Astrocyte (in vitro differentiated cells and primary cell): Measurements from ENCODE around the gene DNAH2. TPM values are rescaled to one million over a fixed set of nuclear protein-coding genes. Genes with fewer than 3 reads are reported as not detected.
A peak's percentile ranks its signal among the peaks of the same experiment; 100 is the strongest.

Source experiments
- DNase-seq: peaks from one replicate; pipeline ENCODE4 v3.0.0-alpha.2; 2010; ENCODE audit warnings: low read depth
- FAIRE-seq: peaks from 2 replicates; lab custom pipeline; 2011; peaks lifted over from hg19 to GRCh38; lab: Jason Lieb, UNC
- H2AFZ ChIP-seq: 2 replicates; pipeline ENCODE4 v1.6.0; 2012; ENCODE audit warnings: low read depth, low read length, inconsistent platforms
- H3K27ac ChIP-seq: 2 replicates; pipeline ENCODE4 v1.5.1; 2011; ENCODE audit warnings: low read depth, low read length, inconsistent platforms
- H3K27me3 ChIP-seq: 2 replicates; pipeline ENCODE4 v1.6.0; 2011; ENCODE audit warnings: low read length, inconsistent platforms; ENCODE audit not compliant: insufficient read depth
- H3K36me3 ChIP-seq: 2 replicates; pipeline ENCODE4 v1.5.1; 2011; ENCODE audit warnings: low read length, inconsistent platforms; ENCODE audit not compliant: insufficient read depth
- H3K4me1 ChIP-seq: 2 replicates; pipeline ENCODE4 v1.5.1; 2011; ENCODE audit warnings: low read length, inconsistent platforms; ENCODE audit not compliant: insufficient read depth
- H3K4me2 ChIP-seq: 2 replicates; pipeline ENCODE4 v1.6.0; 2012; ENCODE audit warnings: low read length, inconsistent platforms
- H3K4me3 ChIP-seq: 2 replicates; pipeline ENCODE4 v1.5.1; 2011; ENCODE audit warnings: low read depth, mild to moderate bottlenecking, low read length, inconsistent platforms; ENCODE audit not compliant: insufficient read depth
- H3K79me2 ChIP-seq: 2 replicates; pipeline ENCODE4 v1.6.0; 2012; ENCODE audit warnings: mild to moderate bottlenecking, low read length, inconsistent platforms; ENCODE audit not compliant: insufficient read depth
- H3K9ac ChIP-seq: 2 replicates; pipeline ENCODE4 v1.6.0; 2012; ENCODE audit warnings: mild to moderate bottlenecking, low read length, inconsistent platforms
- H3K9me3 ChIP-seq: 2 replicates; pipeline ENCODE4 v1.5.1; 2012; ENCODE audit warnings: low read depth, mild to moderate bottlenecking, low read length, inconsistent platforms; ENCODE audit not compliant: insufficient read depth
- H4K20me1 ChIP-seq: 2 replicates; pipeline ENCODE4 v1.6.0; 2012; ENCODE audit warnings: low read length, inconsistent platforms; ENCODE audit not compliant: insufficient read depth
- H3K27ac Mint-ChIP-seq: one replicate; pipeline ENCODE4 v1.8.0; 2021; ENCODE audit warnings: mild to moderate bottlenecking, mixed read lengths; ENCODE audit not compliant: unreplicated experiment
- H3K27me3 Mint-ChIP-seq: one replicate; pipeline ENCODE4 v1.8.0; 2021; ENCODE audit warnings: low read depth, mixed read lengths; ENCODE audit not compliant: unreplicated experiment
- H3K36me3 Mint-ChIP-seq: one replicate; pipeline ENCODE4 v1.8.0; 2021; ENCODE audit warnings: low read depth, mixed read lengths; ENCODE audit not compliant: unreplicated experiment
- H3K4me1 Mint-ChIP-seq: one replicate; pipeline ENCODE4 v1.8.0; 2021; ENCODE audit warnings: low read depth, mixed read lengths; ENCODE audit not compliant: unreplicated experiment
- H3K4me3 Mint-ChIP-seq: one replicate; pipeline ENCODE4 v1.8.0; 2021; ENCODE audit warnings: mild to moderate bottlenecking, moderate library complexity, mixed read lengths; ENCODE audit not compliant: unreplicated experiment
- H3K9me3 Mint-ChIP-seq: one replicate; pipeline ENCODE4 v1.8.0; 2021; ENCODE audit warnings: mild to moderate bottlenecking, mixed read lengths; ENCODE audit not compliant: unreplicated experiment
- EZH2 ChIP-seq: IDR thresholded peaks from 2 replicates; pipeline ENCODE4 v1.6.1; 2012; ENCODE audit warnings: mild to moderate bottlenecking, low read length, inconsistent platforms; ENCODE audit not compliant: insufficient read depth
- total RNA-seq: library from RNA; stranded (reverse); gene quantifications from 2 replicates; pipeline ENCODE4 v1.2.1, GENCODE V29; 2021
- TF ChIP-seq, protein P1 (sequence below): IDR thresholded peaks from 2 replicates; pipeline ENCODE4 v1.5.1; 2011; ENCODE audit warnings: low read depth, mild to moderate bottlenecking, inconsistent platforms, low read length, moderate library complexity; ENCODE audit not compliant: insufficient read depth

Gene DNAH2
- total RNA-seq, 1 donor from 2014 or later = 0.11 TPM

DNA sequence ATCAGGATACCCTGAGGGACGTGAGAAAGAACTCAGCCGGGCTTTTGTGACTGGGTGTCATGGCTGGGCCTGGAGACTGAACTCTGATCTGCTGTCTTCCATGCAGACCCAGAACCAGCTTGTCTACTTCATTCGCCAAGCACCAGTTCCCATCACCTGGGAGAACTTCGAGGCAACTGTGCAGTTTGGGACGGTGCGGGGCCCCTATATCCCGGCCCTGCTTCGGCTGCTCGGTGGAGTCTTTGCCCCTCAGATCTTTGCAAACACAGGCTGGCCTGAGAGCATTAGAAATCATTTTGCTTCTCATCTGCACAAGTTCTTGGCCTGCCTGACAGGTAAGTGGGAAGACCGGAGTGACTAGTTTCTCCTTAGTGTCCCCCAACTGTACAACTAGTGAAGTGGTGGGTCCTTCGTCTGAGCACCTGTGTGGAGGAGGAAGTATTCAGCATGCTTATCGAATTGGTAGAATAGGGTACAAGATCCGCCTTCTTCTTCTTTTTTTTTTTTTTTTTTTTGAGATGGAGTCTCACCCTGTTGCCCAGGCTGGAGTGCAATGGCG lies 15.5 kb downstream of the DNAH2 start:
- no peak overlapping the region for H2AFZ ChIP-seq
- no peak for FAIRE-seq
- no peak for DNase-seq
- no peaks in the 10 kb centered on the region for H3K79me2 ChIP-seq
- H3K27me3 Mint-ChIP-seq = peaks cover 38% of the 10 kb centered on the region
- no peaks in the 10 kb centered on the region for H3K4me1 ChIP-seq
- no peak overlapping the region for H3K27ac ChIP-seq
- no peaks in the 10 kb centered on the region for H3K9me3 ChIP-seq
- H3K4me3 Mint-ChIP-seq = peak overlapping the region; percentile 12
- no peak overlapping the region for H3K27ac Mint-ChIP-seq
- H3K4me3 ChIP-seq = no peak overlapping the region
- no peaks in the 10 kb centered on the region for H3K36me3 Mint-ChIP-seq
- H3K4me1 Mint-ChIP-seq = no peaks in the 10 kb centered on the region
- no peak overlapping the region for H3K4me2 ChIP-seq
- H3K9me3 Mint-ChIP-seq = no peaks in the 10 kb centered on the region
- no peaks in the 10 kb centered on the region for H3K36me3 ChIP-seq
- H3K27me3 ChIP-seq = peaks cover 20% of the 10 kb centered on the region
- H3K9ac ChIP-seq = no peak overlapping the region
- TF ChIP-seq, protein P1, sequence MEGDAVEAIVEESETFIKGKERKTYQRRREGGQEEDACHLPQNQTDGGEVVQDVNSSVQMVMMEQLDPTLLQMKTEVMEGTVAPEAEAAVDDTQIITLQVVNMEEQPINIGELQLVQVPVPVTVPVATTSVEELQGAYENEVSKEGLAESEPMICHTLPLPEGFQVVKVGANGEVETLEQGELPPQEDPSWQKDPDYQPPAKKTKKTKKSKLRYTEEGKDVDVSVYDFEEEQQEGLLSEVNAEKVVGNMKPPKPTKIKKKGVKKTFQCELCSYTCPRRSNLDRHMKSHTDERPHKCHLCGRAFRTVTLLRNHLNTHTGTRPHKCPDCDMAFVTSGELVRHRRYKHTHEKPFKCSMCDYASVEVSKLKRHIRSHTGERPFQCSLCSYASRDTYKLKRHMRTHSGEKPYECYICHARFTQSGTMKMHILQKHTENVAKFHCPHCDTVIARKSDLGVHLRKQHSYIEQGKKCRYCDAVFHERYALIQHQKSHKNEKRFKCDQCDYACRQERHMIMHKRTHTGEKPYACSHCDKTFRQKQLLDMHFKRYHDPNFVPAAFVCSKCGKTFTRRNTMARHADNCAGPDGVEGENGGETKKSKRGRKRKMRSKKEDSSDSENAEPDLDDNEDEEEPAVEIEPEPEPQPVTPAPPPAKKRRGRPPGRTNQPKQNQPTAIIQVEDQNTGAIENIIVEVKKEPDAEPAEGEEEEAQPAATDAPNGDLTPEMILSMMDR = no peak
- TF ChIP-seq EZH2 = no peak
- H4K20me1 ChIP-seq = no peaks in the 10 kb centered on the region

DNA sequence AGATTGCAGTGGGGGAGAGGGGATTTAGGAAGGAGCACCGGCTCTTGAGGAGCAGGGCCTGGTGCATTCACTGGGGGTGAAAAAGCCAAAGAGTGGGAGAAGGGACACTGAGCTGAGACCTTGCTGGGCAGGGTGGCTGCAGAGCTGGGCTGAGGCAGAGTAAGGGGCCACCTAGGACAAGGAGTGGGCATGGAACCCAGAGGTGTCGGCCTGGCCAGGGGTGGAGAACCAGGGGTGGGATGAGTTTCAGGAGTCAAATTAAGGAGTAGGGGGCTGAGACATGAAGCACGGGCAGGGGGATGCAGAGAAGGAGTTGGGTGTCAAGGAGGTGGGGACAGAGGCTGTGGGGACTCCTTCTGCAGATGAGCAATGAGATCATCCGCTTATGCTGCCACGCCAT lies 20.1 kb downstream of the DNAH2 start:
- no peak for TF ChIP-seq EZH2
- Mint-ChIP-seq H3K4me1 (no peaks in the 10 kb centered on the region), H3K36me3 (no peaks in the 10 kb centered on the region), H3K9me3 (no peaks in the 10 kb centered on the region), H3K4me3 (no peak overlapping the region), H3K27me3 (peaks cover 60% of the 10 kb centered on the region), H3K27ac (no peak overlapping the region)
- H3K4me2 ChIP-seq = no peak overlapping the region
- FAIRE-seq = no peak
- no peaks in the 10 kb centered on the region for H3K9me3 ChIP-seq
- H3K27me3 ChIP-seq = peaks cover 21% of the 10 kb centered on the region
- no peak overlapping the region for H3K9ac ChIP-seq
- H3K79me2 ChIP-seq = no peaks in the 10 kb centered on the region
- H3K4me3 ChIP-seq = no peak overlapping the region
- no peak overlapping the region for H2AFZ ChIP-seq
- H3K36me3 ChIP-seq = no peaks in the 10 kb centered on the region
- H4K20me1 ChIP-seq = no peaks in the 10 kb centered on the region
- H3K27ac ChIP-seq = no peak overlapping the region
- no peak for DNase-seq
- no peaks in the 10 kb centered on the region for H3K4me1 ChIP-seq

DNA sequence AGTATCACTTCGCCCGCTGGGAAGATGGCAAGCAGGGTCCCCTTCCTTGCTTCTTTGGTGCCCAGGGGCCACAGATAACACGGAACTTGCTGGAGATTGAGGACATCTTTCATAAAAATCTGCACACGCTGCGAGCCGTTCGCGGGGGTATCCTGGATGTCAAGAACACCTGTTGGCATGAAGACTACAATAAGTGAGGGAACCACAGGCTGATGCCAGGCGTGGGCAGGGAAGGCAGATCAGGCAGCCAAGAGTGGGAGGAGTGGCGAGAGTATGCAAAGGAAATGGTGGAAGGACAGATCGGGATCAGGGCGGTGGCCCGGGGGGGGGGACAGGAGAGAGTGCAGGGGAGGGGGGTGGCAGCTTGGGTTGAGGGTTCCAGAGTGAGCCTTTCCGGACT lies 22.2 kb downstream of the DNAH2 start:
- Mint-ChIP-seq H3K4me1 (no peaks in the 10 kb centered on the region), H3K4me3 (no peak overlapping the region), H3K27me3 (peaks cover 47% of the 10 kb centered on the region), H3K9me3 (no peaks in the 10 kb centered on the region), H3K36me3 (no peaks in the 10 kb centered on the region), H3K27ac (no peak overlapping the region)
- Histone ChIP-seq H3K36me3 (no peaks in the 10 kb centered on the region), H3K4me2 (no peak overlapping the region), H3K4me3 (no peak overlapping the region), H2AFZ (no peak overlapping the region), H3K9ac (no peak overlapping the region), H3K9me3 (no peaks in the 10 kb centered on the region), H4K20me1 (no peaks in the 10 kb centered on the region), H3K79me2 (no peaks in the 10 kb centered on the region), H3K27ac (no peak overlapping the region), H3K4me1 (no peaks in the 10 kb centered on the region), H3K27me3 (peaks cover 14% of the 10 kb centered on the region)
- FAIRE-seq (no peak), DNase-seq (no peak)
- TF ChIP-seq EZH2 = no peak
- TF ChIP-seq, protein P1 = no peak
